Measurements from ENCODE around the gene ZBTB20.

Gene ZBTB20

DNA sequence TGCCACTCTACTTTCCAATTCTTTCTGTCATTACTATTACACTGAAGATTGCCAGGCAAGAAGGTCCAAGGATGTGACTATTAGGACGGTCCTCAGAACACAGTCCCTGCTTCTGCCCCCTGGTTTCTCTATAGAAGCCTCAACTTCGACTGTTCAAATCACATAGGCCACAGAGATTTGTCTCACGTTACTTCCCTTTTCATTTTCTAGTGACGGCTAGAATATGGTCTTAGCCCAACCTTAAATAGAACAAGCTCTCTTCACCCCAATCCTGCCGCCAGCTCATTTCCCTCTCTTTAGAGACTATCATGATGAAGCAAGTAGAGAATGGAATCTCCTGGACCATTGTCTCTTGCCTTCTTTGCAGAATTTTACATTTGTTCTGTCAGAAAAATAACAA lies 768.3 kb downstream of the ZBTB20 start:
- Histone ChIP-seq H3K9me3 (no peaks in the 10 kb centered on the region), H3K36me3 (peaks cover 10% of the 10 kb centered on the region), H3K27me3 (no peaks in the 10 kb centered on the region), H3K4me1 (no peaks in the 10 kb centered on the region), H3K4me3 (ENCODE audit: low read depth, low read length) (no peak overlapping the region)
- TF ChIP-seq, protein P1, sequence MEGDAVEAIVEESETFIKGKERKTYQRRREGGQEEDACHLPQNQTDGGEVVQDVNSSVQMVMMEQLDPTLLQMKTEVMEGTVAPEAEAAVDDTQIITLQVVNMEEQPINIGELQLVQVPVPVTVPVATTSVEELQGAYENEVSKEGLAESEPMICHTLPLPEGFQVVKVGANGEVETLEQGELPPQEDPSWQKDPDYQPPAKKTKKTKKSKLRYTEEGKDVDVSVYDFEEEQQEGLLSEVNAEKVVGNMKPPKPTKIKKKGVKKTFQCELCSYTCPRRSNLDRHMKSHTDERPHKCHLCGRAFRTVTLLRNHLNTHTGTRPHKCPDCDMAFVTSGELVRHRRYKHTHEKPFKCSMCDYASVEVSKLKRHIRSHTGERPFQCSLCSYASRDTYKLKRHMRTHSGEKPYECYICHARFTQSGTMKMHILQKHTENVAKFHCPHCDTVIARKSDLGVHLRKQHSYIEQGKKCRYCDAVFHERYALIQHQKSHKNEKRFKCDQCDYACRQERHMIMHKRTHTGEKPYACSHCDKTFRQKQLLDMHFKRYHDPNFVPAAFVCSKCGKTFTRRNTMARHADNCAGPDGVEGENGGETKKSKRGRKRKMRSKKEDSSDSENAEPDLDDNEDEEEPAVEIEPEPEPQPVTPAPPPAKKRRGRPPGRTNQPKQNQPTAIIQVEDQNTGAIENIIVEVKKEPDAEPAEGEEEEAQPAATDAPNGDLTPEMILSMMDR (IDR thresholded peaks at IDR 0.05; ENCODE audit: low read depth, low read length): no peak
- DNase-seq: no peak

DNA sequence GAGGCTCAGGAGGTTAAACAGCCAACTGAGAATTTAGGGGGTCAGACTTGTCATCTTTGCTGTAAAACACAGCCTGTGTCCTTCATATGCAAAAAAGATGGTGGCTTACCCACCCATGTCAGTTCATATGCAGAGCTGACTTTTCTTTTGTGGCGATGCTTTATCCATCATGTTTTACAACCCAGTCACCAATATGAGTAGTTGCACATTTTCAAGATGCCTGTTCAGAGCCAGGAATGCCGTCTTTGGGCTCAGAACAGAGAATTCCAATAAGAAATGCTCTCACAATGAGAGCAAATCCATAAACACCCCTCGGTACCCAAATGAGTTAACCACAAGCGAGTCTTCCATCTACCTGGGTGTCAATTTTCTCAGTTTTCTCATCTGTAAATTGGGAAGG lies 769.7 kb downstream of the ZBTB20 start:
- DNase-seq: no peak
- no peak overlapping the region for H3K4me3 ChIP-seq (ENCODE audit: low read depth, low read length)
- no peaks in the 10 kb centered on the region for H3K9me3 ChIP-seq
- TF ChIP-seq, protein P1 (IDR thresholded peaks at IDR 0.05; ENCODE audit: low read depth, low read length): no peak
- H3K36me3 ChIP-seq: peaks cover 10% of the 10 kb centered on the region
- H3K27me3 ChIP-seq: no peaks in the 10 kb centered on the region
- no peaks in the 10 kb centered on the region for H3K4me1 ChIP-seq

DNA sequence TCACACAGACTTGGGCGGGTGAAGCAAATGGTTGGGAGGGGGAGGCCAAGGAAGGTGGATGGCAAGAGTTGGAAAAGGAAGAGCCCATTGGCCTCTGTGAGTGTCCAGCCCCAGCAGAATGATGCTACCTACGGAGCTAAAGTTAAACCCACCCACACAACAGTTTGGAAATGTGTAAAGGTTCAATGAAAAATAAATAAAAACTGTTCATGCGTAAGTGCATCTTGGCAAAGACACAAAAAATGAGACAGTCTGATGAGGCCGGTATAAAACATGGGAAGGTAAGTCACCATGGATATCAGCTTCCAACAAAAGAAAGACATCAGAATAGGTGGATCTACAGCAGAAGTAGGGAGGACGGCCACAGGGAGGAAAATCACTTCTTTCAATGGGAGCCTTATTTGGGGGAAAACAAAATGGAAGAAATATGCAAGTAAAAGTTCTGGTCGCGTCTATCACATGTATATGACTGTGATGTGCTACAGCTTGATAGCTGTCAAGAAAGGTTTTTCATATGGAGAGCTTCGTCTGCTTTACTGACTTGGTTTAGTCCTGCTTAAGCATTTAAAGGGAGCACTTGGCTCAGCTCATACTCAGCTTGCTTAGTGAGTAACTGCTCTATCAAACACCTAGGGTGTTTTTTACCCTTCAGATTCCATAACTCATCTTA lies 770.4 kb downstream of the ZBTB20 start:
- Histone ChIP-seq H3K27me3 (no peaks in the 10 kb centered on the region), H3K4me3 (ENCODE audit: low read depth, low read length) (no peak overlapping the region), H3K9me3 (no peaks in the 10 kb centered on the region), H3K4me1 (no peaks in the 10 kb centered on the region), H3K36me3 (peaks cover 10% of the 10 kb centered on the region)
- TF ChIP-seq, protein P1 (IDR thresholded peaks at IDR 0.05; ENCODE audit: low read depth, low read length): no peak
- DNase-seq: no peak

DNA sequence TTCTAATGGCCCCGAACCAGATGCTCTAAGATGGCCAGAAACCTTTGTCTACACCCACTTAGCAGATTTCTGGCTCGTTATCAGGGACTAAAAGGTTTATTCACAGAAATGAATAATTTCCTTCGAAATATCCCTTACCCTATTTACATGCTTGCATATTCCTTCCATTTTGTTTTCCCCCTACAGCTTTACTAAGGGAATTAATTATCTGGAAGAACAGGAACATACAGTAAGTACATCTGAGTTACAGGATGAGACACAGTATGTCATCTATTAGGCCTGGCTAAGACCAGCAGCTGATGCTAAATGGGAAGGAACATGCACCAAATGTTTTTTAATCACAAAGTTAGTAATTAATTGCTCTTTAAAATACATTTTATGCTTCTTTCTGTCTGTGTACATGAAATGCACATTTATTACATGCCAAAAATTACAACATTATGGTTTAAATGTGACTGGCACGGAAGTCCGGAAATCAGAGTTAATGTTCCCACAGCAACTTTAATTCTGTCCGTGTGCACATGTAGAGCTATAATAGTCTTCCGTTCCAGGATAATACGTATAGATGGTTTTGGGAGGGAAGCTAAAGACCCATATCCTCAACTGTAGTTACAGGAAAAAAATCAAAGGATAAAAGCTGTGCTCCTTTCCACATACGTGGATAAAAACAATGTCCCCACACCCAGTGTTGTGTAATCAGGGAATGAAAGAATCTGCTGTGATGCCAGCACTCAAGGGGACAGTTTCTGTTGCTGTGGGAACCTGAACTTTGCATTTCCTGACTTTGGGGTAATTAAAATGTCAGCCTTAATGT lies 771.3 kb downstream of the ZBTB20 start:
- Histone ChIP-seq H3K27me3 (no peaks in the 10 kb centered on the region), H3K9me3 (no peaks in the 10 kb centered on the region), H3K4me1 (no peaks in the 10 kb centered on the region), H3K36me3 (peaks cover 10% of the 10 kb centered on the region), H3K4me3 (ENCODE audit: low read depth, low read length) (no peak overlapping the region)
- DNase-seq: no peak
- TF ChIP-seq, protein P1 (IDR thresholded peaks at IDR 0.05; ENCODE audit: low read depth, low read length): no peak

DNA sequence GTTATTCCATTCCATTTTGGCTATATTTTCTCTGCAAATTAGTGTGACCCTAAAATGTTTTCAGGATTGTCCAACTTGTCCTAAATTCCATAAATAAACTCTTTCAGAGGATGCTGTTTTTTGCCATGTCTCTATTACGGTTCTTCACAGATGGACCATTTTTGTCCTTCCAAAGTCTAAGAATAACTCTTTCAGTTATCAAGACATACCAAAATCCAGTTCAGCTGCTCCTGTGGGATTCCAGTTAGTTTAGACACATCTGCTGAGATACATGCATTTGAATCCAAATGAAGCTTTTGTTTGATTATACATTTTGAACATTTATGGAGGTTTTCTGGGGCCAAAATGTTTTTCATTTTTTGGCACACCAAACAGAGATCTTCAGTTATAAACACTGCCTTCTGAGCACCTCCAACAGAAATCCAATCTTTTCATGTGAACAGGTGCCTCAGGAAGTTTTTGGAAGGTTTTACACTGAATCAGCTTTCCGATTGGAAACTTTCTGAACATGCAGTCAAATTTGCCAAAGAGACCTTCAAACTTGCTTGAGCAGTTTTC lies 772.6 kb downstream of the ZBTB20 start:
- H3K36me3 ChIP-seq: peaks cover 4% of the 10 kb centered on the region
- H3K4me1 ChIP-seq: no peaks in the 10 kb centered on the region
- TF ChIP-seq, protein P1 (IDR thresholded peaks at IDR 0.05; ENCODE audit: low read depth, low read length): no peak
- no peaks in the 10 kb centered on the region for H3K9me3 ChIP-seq
- H3K27me3 ChIP-seq: no peaks in the 10 kb centered on the region
- no peak overlapping the region for H3K4me3 ChIP-seq (ENCODE audit: low read depth, low read length)
- DNase-seq: no peak
